A673 (cell line): Measurements from ENCODE around the gene CYP2J2. TPM values are rescaled to one million over a fixed set of nuclear protein-coding genes. Genes with fewer than 3 reads are reported as not detected.

Experiments
- BruUV-seq: library from RNA; stranded (reverse); fragments of 400-500 nt; replicated peaks from 2 replicates; lab custom pipeline; 2021; lab: Mats Ljungman, UMichigan
- CTCF ChIA-PET: fragments of 300-600 bp; sonication (Branson Sonifier 250); formaldehyde crosslinking; loops from one replicate; lab custom pipeline; 2022; ENCODE audit warnings: antibody characterized with exemption; lab: Charles Lee
- POLR2A ChIA-PET: fragments of 300-600 bp; sonication (Branson Sonifier 250); formaldehyde crosslinking; loops from one replicate; lab custom pipeline; 2022; ENCODE audit warnings: antibody characterized with exemption; ENCODE audit not compliant: low non-redundant PET; lab: Charles Lee
- DNase-seq: peaks from one replicate; pipeline ENCODE4 v3.0.0-alpha.2; 2015; ENCODE audit warnings: low spot score
- H3K27ac ChIP-seq: fragments of 200-600 bp; sonication (generic); 2 replicates; pipeline ENCODE4 v1.5.1; 2016; ENCODE audit warnings: mixed run types, low read depth, mild to moderate bottlenecking, mixed read lengths, antibody characterized with exemption, low read length; ENCODE audit not compliant: poor library complexity, severe bottlenecking
- H3K27me3 ChIP-seq: fragments of 200-600 bp; sonication (generic); replicated peaks from 2 replicates; pipeline ENCODE4 v1.6.1; 2017; ENCODE audit warnings: mixed run types, low read depth, mild to moderate bottlenecking, mixed read lengths, antibody characterized with exemption, low read length; ENCODE audit not compliant: insufficient read depth, poor library complexity
- H3K36me3 ChIP-seq: fragments of 200-600 bp; sonication (generic); 2 replicates; pipeline ENCODE4 v1.6.1; 2016; ENCODE audit warnings: mixed run types, mild to moderate bottlenecking, mixed read lengths, antibody characterized with exemption, low read length; ENCODE audit not compliant: insufficient read depth, poor library complexity, severe bottlenecking
- H3K4me1 ChIP-seq: fragments of 200-600 bp; sonication (generic); 2 replicates; pipeline ENCODE4 v1.6.1; 2017; ENCODE audit warnings: mixed run types, mild to moderate bottlenecking, mixed read lengths, antibody characterized with exemption, low read length; ENCODE audit not compliant: insufficient read depth, poor library complexity, severe bottlenecking
- H3K4me3 ChIP-seq: fragments of 200-600 bp; sonication (generic); 2 replicates; pipeline ENCODE4 v1.5.1; 2016; ENCODE audit warnings: low read depth, mixed run types, mild to moderate bottlenecking, mixed read lengths, low read length; ENCODE audit not compliant: poor library complexity, severe bottlenecking
- H3K9me3 ChIP-seq: fragments of 200-600 bp; sonication (generic); 2 replicates; pipeline ENCODE4 v1.6.1; 2016; ENCODE audit warnings: mixed run types, low read depth, mild to moderate bottlenecking, mixed read lengths, antibody characterized with exemption, low read length; ENCODE audit not compliant: poor library complexity, severe bottlenecking
- EZH2 ChIP-seq: fragments of 200-600 bp; sonication (generic); IDR thresholded peaks from 2 replicates; pipeline ENCODE4 v1.6.1; 2017; ENCODE audit warnings: borderline replicate concordance, low read depth, mild to moderate bottlenecking, mixed read lengths, antibody characterized with exemption, low read length; ENCODE audit not compliant: poor library complexity, severe bottlenecking
- intact Hi-C: fragments of 100-400 bp; cut with micrococcal nuclease; formaldehyde crosslinking; loops from one replicate; pipeline ENCODE4 v1.10.0; 2022; ENCODE audit not compliant: unreplicated experiment
- total RNA-seq: library from RNA; stranded (reverse); gene quantifications from 2 replicates; pipeline ENCODE4 v1.2.3, GENCODE V29; 2021
- TF ChIP-seq, protein P1 (sequence below): fragments of 300-800, 200-600 bp; sonication (generic); conservative IDR thresholded peaks from 2 replicates; pipeline ENCODE4 v1.5.1; 2017; ENCODE audit warnings: low read depth, mild to moderate bottlenecking, antibody characterized with exemption, low read length, moderate library complexity, mixed read lengths

The CYP2J2 gene
- total RNA-seq, 1 experiment from 2014 or later = 1.9 TPM

DNA sequence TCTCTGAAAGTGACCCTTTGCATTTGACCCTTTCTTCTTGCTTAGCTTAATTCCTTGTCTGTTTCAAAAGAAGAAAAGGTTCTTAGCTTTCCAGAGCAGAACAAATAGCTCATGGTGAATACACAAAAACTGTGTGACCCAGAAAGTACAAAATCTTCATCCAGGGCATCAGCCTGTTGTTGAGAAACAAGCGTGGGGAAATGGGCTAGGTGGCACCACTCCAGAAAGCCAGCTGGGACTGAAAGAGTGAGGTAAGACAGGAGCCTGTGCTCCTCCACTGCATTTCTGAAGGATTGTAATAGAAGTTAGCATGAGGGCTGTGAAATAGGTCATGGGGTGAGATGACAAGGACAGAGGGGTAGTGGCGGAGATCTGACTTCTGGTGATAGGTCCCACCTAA lies 45.8 kb downstream of the CYP2J2 start:
- intact Hi-C loops = no loop called here
- CTCF ChIA-PET = interaction anchor here (4.0 kb wide), 1 partner anchor 66 kb away, joined by 48 read pairs; no protein-coding TSS in a partner anchor
- BruUV-seq = no TSS peak

DNA sequence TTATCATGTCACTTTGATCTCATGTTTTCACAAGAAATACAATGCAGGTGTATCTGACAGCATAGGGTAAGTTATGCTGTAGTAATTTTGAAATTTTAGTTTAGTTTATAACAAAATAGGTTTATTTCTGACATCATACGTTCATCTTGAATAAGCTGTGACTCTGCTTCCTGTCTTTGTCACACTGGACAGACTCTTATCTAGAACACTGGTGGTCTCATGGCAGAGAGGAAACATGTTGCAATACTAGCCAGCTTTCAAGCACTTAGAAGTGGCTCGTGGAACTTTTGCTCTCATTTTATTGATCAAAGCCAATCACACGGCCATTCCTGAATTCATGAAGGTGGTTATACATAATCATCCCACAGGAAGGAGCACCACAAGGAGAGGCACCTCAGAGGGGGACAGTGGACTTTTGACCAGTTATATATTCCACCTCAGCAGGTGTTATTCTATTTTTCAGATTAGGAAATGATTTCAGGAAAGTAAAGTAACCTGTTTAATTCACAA lies 46.5 kb downstream of the CYP2J2 start:
- H3K36me3 ChIP-seq = peaks cover 21% of the 10 kb centered on the region
- ChIA-PET CTCF (interaction anchor here (4.0 kb wide), 1 partner anchor 67 kb away, joined by 48 read pairs; no protein-coding TSS in a partner anchor), POLR2A (no interaction called here)
- no peaks in the 10 kb centered on the region for H3K27me3 ChIP-seq
- H3K4me1 ChIP-seq = peaks cover 18% of the 10 kb centered on the region
- intact Hi-C loops = loop anchor here (1.0 kb wide), 1 partner anchor 67 kb away; no protein-coding TSS in a partner anchor
- no peak overlapping the region for H3K27ac ChIP-seq
- TF ChIP-seq, protein P1, sequence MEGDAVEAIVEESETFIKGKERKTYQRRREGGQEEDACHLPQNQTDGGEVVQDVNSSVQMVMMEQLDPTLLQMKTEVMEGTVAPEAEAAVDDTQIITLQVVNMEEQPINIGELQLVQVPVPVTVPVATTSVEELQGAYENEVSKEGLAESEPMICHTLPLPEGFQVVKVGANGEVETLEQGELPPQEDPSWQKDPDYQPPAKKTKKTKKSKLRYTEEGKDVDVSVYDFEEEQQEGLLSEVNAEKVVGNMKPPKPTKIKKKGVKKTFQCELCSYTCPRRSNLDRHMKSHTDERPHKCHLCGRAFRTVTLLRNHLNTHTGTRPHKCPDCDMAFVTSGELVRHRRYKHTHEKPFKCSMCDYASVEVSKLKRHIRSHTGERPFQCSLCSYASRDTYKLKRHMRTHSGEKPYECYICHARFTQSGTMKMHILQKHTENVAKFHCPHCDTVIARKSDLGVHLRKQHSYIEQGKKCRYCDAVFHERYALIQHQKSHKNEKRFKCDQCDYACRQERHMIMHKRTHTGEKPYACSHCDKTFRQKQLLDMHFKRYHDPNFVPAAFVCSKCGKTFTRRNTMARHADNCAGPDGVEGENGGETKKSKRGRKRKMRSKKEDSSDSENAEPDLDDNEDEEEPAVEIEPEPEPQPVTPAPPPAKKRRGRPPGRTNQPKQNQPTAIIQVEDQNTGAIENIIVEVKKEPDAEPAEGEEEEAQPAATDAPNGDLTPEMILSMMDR = no peak
- TF ChIP-seq EZH2 = no peak
- H3K4me3 ChIP-seq = no peak overlapping the region
- DNase-seq = no peak
- no peaks in the 10 kb centered on the region for H3K9me3 ChIP-seq
- BruUV-seq = no TSS peak

More for the DNA sequence above, 45.8 kb downstream of the CYP2J2 start:
- Histone ChIP-seq H3K27ac (no peak overlapping the region), H3K36me3 (peaks cover 14% of the 10 kb centered on the region), H3K9me3 (no peaks in the 10 kb centered on the region), H3K4me1 (peaks cover 18% of the 10 kb centered on the region), H3K27me3 (no peaks in the 10 kb centered on the region), H3K4me3 (no peak overlapping the region)
- no peak for DNase-seq
- TF ChIP-seq, protein P1 = no peak
- TF ChIP-seq EZH2 = no peak
- POLR2A ChIA-PET = no interaction called here

DNA sequence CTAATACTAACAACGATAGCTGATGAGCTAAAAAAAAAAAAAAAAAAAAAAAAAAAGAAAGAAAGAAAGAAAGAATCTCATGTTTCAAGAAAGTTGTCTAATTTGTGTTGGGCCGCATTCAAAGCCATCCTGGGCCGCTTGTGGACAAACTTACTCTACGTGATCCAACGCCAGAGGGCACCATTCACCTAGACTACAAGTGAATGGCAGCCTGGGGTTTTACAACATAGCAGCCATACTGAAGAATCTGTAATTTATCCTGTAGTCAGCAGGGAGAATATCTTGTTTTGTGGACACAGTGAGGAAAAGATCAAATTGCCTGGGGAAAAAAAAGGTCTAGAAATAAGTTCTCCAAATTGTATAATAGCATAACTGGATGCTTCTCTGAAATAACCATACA lies 47.0 kb downstream of the CYP2J2 start:
- peak; percentile 92 for DNase-seq
- H3K27ac ChIP-seq = peak overlapping the region; percentile 43
- BruUV-seq = no TSS peak

More for the DNA sequence above, 47.0 kb downstream of the CYP2J2 start:
- Histone ChIP-seq H3K9me3 (no peaks in the 10 kb centered on the region), H3K36me3 (peaks cover 26% of the 10 kb centered on the region), H3K27me3 (no peaks in the 10 kb centered on the region), H3K4me1 (peaks cover 18% of the 10 kb centered on the region), H3K4me3 (no peak overlapping the region)
- TF ChIP-seq, protein P1 = peak; percentile 80
- TF ChIP-seq EZH2 = no peak
- intact Hi-C loops = loop anchor here (1.0 kb wide), 1 partner anchor 68 kb away; no protein-coding TSS in a partner anchor
- POLR2A ChIA-PET = interaction anchor here (0.6 kb wide), 1 partner anchor 1185 kb away, joined by 4 read pairs; no protein-coding TSS in a partner anchor
- CTCF ChIA-PET = interaction anchor here (0.6 to 4.0 kb wide), 3 partner anchors 12 to 96 kb away, joined by 3 to 48 read pairs (median 5); no protein-coding TSS in a partner anchor
